GM18511 (cell line): Measurements from ENCODE around the gene ZNG1A.
"Not testable (repeated sequence)": the region's sequence is repeated elsewhere in the genome, so short reads cannot be mapped to it uniquely, and the experiment has no call there.

ENCODE experiments used
- ATAC-seq: cut with Tn5 transposase; IDR thresholded peaks from one replicate; pipeline ENCODE4 v1.9.1; 2021; ENCODE audit warnings: mild to moderate bottlenecking, moderate library complexity; ENCODE audit not compliant: unreplicated experiment

Gene ZNG1A

GRCh38 chr9:178140-178825 lies 573 bp downstream of the ZNG1A start:
- ATAC-seq: not testable (repeated sequence)

- ATAC-seq: not testable (repeated sequence)
Observed at GRCh38 chr9:169757-170156, 9.1 kb downstream of the ZNG1A start.

- ATAC-seq: not testable (repeated sequence)
Observed at GRCh38 chr9:159871-160270, 19.0 kb downstream of the ZNG1A start.

- not testable (repeated sequence) for ATAC-seq
Observed at GRCh38 chr9:151173-151572, 27.7 kb downstream of the ZNG1A start.

- not testable (repeated sequence) for ATAC-seq
Observed at GRCh38 chr9:139880-140279, 39.0 kb downstream of the ZNG1A start.

GRCh38 chr9:117995-118467 lies 60.8 kb downstream of the ZNG1A start, which contains the start of gene FOXD4:
FOXD4 (minus strand) TSS chr9:118417; CDS start chr9:118119, 298 bp downstream.
- not testable (repeated sequence) for ATAC-seq

GRCh38 chr9:117144-117994 lies 61.5 kb downstream of the ZNG1A start:
- not testable (repeated sequence) for ATAC-seq

- not testable (repeated sequence) for ATAC-seq
Observed at GRCh38 chr9:116239-117077, 62.4 kb downstream of the ZNG1A start.

GRCh38 chr9:115118-115451 lies 63.8 kb downstream of the ZNG1A start:
- ATAC-seq: not testable (repeated sequence)

GRCh38 chr9:114267-115117 lies 64.4 kb downstream of the ZNG1A start:
- ATAC-seq: peak; percentile 35

- ATAC-seq: peak; percentile 72
Observed at GRCh38 chr9:113468-114266, 65.2 kb downstream of the ZNG1A start.

- not testable (repeated sequence) for ATAC-seq
Observed at GRCh38 chr9:112589-113467, 66.0 kb downstream of the ZNG1A start.

GRCh38 chr9:110672-111071 lies 68.2 kb downstream of the ZNG1A start:
- ATAC-seq: not testable (repeated sequence)

- ATAC-seq: not testable (repeated sequence)
Observed at GRCh38 chr9:109540-109939, 69.3 kb downstream of the ZNG1A start.

GRCh38 chr9:108742-109495 lies 69.9 kb downstream of the ZNG1A start:
- not testable (repeated sequence) for ATAC-seq

- not testable (repeated sequence) for ATAC-seq
Observed at GRCh38 chr9:105991-106390, 72.9 kb downstream of the ZNG1A start.

- ATAC-seq: not testable (repeated sequence)
Observed at GRCh38 chr9:100430-100829, 78.4 kb downstream of the ZNG1A start.
